ENCODE measurements around the gene VAT1L. TPM values are rescaled to one million over a fixed set of nuclear protein-coding genes. Genes with fewer than 3 reads are reported as not detected.

VAT1L gene
- total and polyA plus RNA-seq, 2 donors (not counting 1 experiment from before 2014, with no cell fraction given), result 17.9 to 86.9 TPM

GRCh38 chr16:77820340-77820739 is 32.0 kb downstream of the VAT1L start:
- H3K9ac ChIP-seq (ENCODE audit: insufficient read depth, low read length), result no peak overlapping the region
- no peak overlapping the region for H3K27ac ChIP-seq (ENCODE audit: insufficient read depth, low read length)
- H3K9me3 ChIP-seq (ENCODE audit: control insufficient read depth, insufficient read depth, low read depth, low read length), result no peaks in the 10 kb centered on the region
- no peaks in the 10 kb centered on the region for H3K27me3 ChIP-seq (ENCODE audit: control insufficient read depth, insufficient read depth, low read length)
- H3K36me3 ChIP-seq (ENCODE audit: control insufficient read depth, insufficient read depth, low read length), result no peaks in the 10 kb centered on the region
- H3K4me3 ChIP-seq (replicated peaks in 1 of 4; ENCODE audit: control extremely low read depth in 1 of 4, insufficient read depth in 1 of 4, low read depth in 3 of 4, low read length in 4 of 4), result no peak overlapping the region
- TF ChIP-seq CTCF (conservative IDR thresholded peaks at IDR 0.05 in 1 of 2, IDR thresholded peaks at IDR 0.05 in 1 of 2; ENCODE audit: low read depth in 1 of 2, low read length in 2 of 2) (no peak), EZH2 (IDR thresholded peaks at IDR 0.05; ENCODE audit: low read length, missing control alignments) (no peak)
- no peak overlapping the region for H2AFZ ChIP-seq (ENCODE audit: low read length)
- no peak for DNase-seq (ENCODE audit: low read depth in 2 of 2)
- H3K4me2 ChIP-seq (ENCODE audit: extremely low read depth, insufficient read depth, low read length), result no peak overlapping the region
- H3K4me1 ChIP-seq (ENCODE audit: control insufficient read depth, extremely low read depth, insufficient read depth, low read length), result no peaks in the 10 kb centered on the region
- no peaks in the 10 kb centered on the region for H4K20me1 ChIP-seq (ENCODE audit: control insufficient read depth, extremely low read depth, insufficient read depth, low read length)
- no peaks in the 10 kb centered on the region for H3K79me2 ChIP-seq (ENCODE audit: control insufficient read depth, insufficient read depth, low read length)

GRCh38 chr16:77822661-77823060 is 34.3 kb downstream of the VAT1L start:
- H3K9ac ChIP-seq (ENCODE audit: insufficient read depth, low read length), result no peak overlapping the region
- H3K27ac ChIP-seq (ENCODE audit: insufficient read depth, low read length), result no peak overlapping the region
- no peaks in the 10 kb centered on the region for H3K79me2 ChIP-seq (ENCODE audit: control insufficient read depth, insufficient read depth, low read length)
- H4K20me1 ChIP-seq (ENCODE audit: control insufficient read depth, extremely low read depth, insufficient read depth, low read length), result no peaks in the 10 kb centered on the region
- H3K4me1 ChIP-seq (ENCODE audit: control insufficient read depth, extremely low read depth, insufficient read depth, low read length), result no peaks in the 10 kb centered on the region
- no peaks in the 10 kb centered on the region for H3K9me3 ChIP-seq (ENCODE audit: control insufficient read depth, insufficient read depth, low read depth, low read length)
- no peaks in the 10 kb centered on the region for H3K36me3 ChIP-seq (ENCODE audit: control insufficient read depth, insufficient read depth, low read length)
- H2AFZ ChIP-seq (ENCODE audit: low read length), result no peak overlapping the region
- H3K27me3 ChIP-seq (ENCODE audit: control insufficient read depth, insufficient read depth, low read length), result no peaks in the 10 kb centered on the region
- DNase-seq (ENCODE audit: low read depth in 2 of 2), result no peak
- TF ChIP-seq EZH2 (IDR thresholded peaks at IDR 0.05; ENCODE audit: low read length, missing control alignments) (no peak), CTCF (conservative IDR thresholded peaks at IDR 0.05 in 1 of 2, IDR thresholded peaks at IDR 0.05 in 1 of 2; ENCODE audit: low read depth in 1 of 2, low read length in 2 of 2) (no peak)
- no peak overlapping the region for H3K4me3 ChIP-seq (replicated peaks in 1 of 4; ENCODE audit: control extremely low read depth in 1 of 4, insufficient read depth in 1 of 4, low read depth in 3 of 4, low read length in 4 of 4)
- no peak overlapping the region for H3K4me2 ChIP-seq (ENCODE audit: extremely low read depth, insufficient read depth, low read length)

GRCh38 chr16:77823067-77823466 is 34.7 kb downstream of the VAT1L start:
- no peak overlapping the region for H3K4me3 ChIP-seq (replicated peaks in 1 of 4; ENCODE audit: control extremely low read depth in 1 of 4, insufficient read depth in 1 of 4, low read depth in 3 of 4, low read length in 4 of 4)
- no peak overlapping the region for H3K27ac ChIP-seq (ENCODE audit: insufficient read depth, low read length)
- H3K4me2 ChIP-seq (ENCODE audit: extremely low read depth, insufficient read depth, low read length), result no peak overlapping the region
- H4K20me1 ChIP-seq (ENCODE audit: control insufficient read depth, extremely low read depth, insufficient read depth, low read length), result no peaks in the 10 kb centered on the region
- H3K9me3 ChIP-seq (ENCODE audit: control insufficient read depth, insufficient read depth, low read depth, low read length), result no peaks in the 10 kb centered on the region
- H3K79me2 ChIP-seq (ENCODE audit: control insufficient read depth, insufficient read depth, low read length), result no peaks in the 10 kb centered on the region
- no peaks in the 10 kb centered on the region for H3K27me3 ChIP-seq (ENCODE audit: control insufficient read depth, insufficient read depth, low read length)
- no peak for DNase-seq (ENCODE audit: low read depth in 2 of 2)
- TF ChIP-seq EZH2 (IDR thresholded peaks at IDR 0.05; ENCODE audit: low read length, missing control alignments) (no peak), CTCF (conservative IDR thresholded peaks at IDR 0.05 in 1 of 2, IDR thresholded peaks at IDR 0.05 in 1 of 2; ENCODE audit: low read depth in 1 of 2, low read length in 2 of 2) (no peak)
- no peaks in the 10 kb centered on the region for H3K36me3 ChIP-seq (ENCODE audit: control insufficient read depth, insufficient read depth, low read length)
- no peaks in the 10 kb centered on the region for H3K4me1 ChIP-seq (ENCODE audit: control insufficient read depth, extremely low read depth, insufficient read depth, low read length)
- no peak overlapping the region for H3K9ac ChIP-seq (ENCODE audit: insufficient read depth, low read length)
- H2AFZ ChIP-seq (ENCODE audit: low read length), result no peak overlapping the region
